GM19099 (cell line): ENCODE results near the gene PARD6B.

Experiments used
- POLR2A ChIP-seq: IDR thresholded peaks from 3 replicates; pipeline ENCODE4 v1.6.1; 2011; ENCODE audit warnings: low read depth; ENCODE audit not compliant: insufficient read length; ENCODE audit errors: extremely low read depth

PARD6B gene, protein sequence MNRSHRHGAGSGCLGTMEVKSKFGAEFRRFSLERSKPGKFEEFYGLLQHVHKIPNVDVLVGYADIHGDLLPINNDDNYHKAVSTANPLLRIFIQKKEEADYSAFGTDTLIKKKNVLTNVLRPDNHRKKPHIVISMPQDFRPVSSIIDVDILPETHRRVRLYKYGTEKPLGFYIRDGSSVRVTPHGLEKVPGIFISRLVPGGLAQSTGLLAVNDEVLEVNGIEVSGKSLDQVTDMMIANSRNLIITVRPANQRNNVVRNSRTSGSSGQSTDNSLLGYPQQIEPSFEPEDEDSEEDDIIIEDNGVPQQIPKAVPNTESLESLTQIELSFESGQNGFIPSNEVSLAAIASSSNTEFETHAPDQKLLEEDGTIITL

GRCh38 chr20:50731055-50731929, at the start of gene PARD6B:
TSS of gene PARD6B (plus strand) at chr20:50731580. CDS start at chr20:50731787, 207 bp downstream.
- peak; percentile 68 for TF ChIP-seq POLR2A

- TF ChIP-seq POLR2A, result no peak
Measured at GRCh38 chr20:50682065-50682464, 49.3 kb upstream of the PARD6B start.

GRCh38 chr20:50682947-50683530, 48.3 kb upstream of the PARD6B start:
- TF ChIP-seq POLR2A, result no peak

DNA sequence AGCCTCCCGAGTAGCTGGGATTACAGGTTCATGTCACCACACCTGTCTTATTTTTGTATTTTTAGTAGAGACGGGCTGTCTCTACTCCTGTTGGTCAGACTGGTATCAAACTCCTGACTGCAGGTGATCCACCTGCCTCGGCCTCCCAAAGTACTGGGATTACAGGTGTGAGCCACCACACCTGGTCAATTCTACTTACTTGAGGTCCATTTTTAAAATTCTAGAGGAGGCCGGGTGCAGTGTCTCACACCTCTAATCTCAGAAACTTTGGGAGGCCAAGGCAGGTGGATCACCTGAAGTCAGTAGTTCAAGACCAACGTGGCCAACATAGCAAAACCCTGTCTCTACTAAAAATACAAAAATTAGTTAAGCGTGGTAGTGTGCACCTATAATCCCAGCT, 47.8 kb upstream of the PARD6B start:
- no peak for TF ChIP-seq POLR2A

GRCh38 chr20:50686821-50687220, 44.6 kb upstream of the PARD6B start:
- TF ChIP-seq POLR2A, result no peak

DNA sequence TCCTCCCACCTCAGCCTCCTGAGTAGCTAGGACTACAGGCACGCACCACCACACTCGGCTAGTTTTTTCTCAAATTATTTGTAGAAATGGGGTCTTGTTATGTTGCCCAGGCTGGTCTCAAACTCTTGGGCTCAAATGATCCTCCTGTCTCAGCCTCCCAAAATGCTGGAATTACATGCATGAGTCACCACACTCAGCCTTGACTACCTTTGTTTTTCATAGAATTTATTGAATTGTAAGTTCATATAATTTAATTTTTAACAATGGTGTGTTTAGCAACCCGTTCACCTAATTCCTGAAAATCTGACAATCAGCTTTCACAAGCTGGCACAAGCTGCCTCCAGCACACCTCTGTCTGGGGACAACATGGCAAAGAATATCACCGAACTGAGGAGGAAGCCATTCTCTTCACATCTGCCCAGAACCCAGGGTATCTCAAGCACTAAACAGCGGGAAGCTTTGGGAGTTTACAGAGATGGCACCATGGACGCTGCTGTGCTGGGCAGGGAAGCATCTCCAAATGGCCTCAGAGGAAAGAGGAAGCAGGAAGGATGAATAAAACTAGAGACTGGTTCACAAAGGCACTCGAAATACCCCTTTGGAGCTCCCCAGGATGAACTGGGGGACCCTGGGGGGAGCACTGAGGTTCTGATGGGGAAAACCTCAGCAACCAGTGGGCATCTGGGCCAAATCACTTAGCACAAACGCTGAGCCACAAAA, 43.0 kb upstream of the PARD6B start:
- no peak for TF ChIP-seq POLR2A

GRCh38 chr20:50689864-50690649, 41.3 kb upstream of the PARD6B start:
- TF ChIP-seq POLR2A, result no peak

GRCh38 chr20:50690650-50691572, 40.5 kb upstream of the PARD6B start, which contains the start of gene RIPOR3:
TSS of gene RIPOR3 (minus strand) at chr20:50691542. CDS start at chr20:50691128, 414 bp downstream.
- TF ChIP-seq POLR2A, result no peak

- no peak for TF ChIP-seq POLR2A
Measured at GRCh38 chr20:50691573-50692551, 39.5 kb upstream of the PARD6B start.

DNA sequence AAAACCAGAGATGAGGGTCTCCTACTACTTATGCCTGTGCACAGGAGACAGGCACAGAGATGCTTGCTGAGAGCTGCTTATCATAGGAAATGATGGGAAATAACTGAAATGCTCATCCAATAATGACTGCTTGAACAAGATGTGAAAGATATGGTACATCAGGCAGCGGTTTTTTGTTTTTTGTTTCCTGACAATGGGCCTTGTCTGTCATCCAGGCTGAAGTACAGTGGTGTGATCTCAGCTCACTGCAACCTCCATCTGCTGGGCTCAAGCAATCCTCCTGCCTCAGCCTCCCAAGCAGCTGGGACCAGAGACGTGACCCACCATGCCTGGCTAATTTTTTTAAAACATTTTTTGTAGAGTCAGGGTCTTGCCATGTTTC, 38.8 kb upstream of the PARD6B start:
- TF ChIP-seq POLR2A, result no peak

GRCh38 chr20:50693001-50693400, 38.4 kb upstream of the PARD6B start:
- TF ChIP-seq POLR2A, result no peak
